Urinary bladder (tissue), 4 donors: ENCODE measurements around the gene SUN5. TPM values are rescaled to one million over a fixed set of nuclear protein-coding genes. Genes with fewer than 3 reads are reported as not detected.
"Not testable (repeated sequence)": the region's sequence is repeated elsewhere in the genome, so short reads cannot be mapped to it uniquely, and the experiment has no call there.

Experiments used
- DNase-seq: peaks from one replicate; pipeline ENCODE4 v3.0.0-alpha.2; 2015; ENCODE audit errors: extremely low spot score
- H3K27ac ChIP-seq: one replicate; pipeline ENCODE4 v1.5.1; 2013; ENCODE audit warnings: low read depth, mild to moderate bottlenecking, moderate library complexity
- H3K36me3 ChIP-seq: one replicate; pipeline ENCODE4 v1.6.1; 2013; ENCODE audit warnings: mild to moderate bottlenecking, moderate library complexity; ENCODE audit not compliant: insufficient read depth
- H3K4me1 ChIP-seq: one replicate; pipeline ENCODE4 v1.6.1; 2013; ENCODE audit warnings: mild to moderate bottlenecking, moderate library complexity; ENCODE audit not compliant: insufficient read depth
- H3K4me3 ChIP-seq: one replicate; pipeline ENCODE4 v1.5.1; 2013; ENCODE audit warnings: low read depth, low read length
- WGBS: extraction: QIAGEN DNeasy Blood & Tissue Kit; methylation state at CpG from one replicate; pipeline ENCODE4 v1.1.7; 2013; 5-methylcytosine and 5-hydroxymethylcytosine counted together
- polyA plus RNA-seq: library from polyadenylated mRNA; stranded (reverse); fragments of 200-250 nt; gene quantifications from one replicate; pipeline ENCODE4 v1.2.3, GENCODE V29; 2013
- total RNA-seq: library from RNA; depleted of rRNA; stranded (reverse); fragments of >200 nt; gene quantifications from one replicate; pipeline ENCODE4 v1.2.3, GENCODE V29; 2014
- donor health status: healthy with polysubstance abuse.
- donor health status: healthy.

Gene SUN5
- total and polyA plus RNA-seq, 2 donors, result not detected

DNA sequence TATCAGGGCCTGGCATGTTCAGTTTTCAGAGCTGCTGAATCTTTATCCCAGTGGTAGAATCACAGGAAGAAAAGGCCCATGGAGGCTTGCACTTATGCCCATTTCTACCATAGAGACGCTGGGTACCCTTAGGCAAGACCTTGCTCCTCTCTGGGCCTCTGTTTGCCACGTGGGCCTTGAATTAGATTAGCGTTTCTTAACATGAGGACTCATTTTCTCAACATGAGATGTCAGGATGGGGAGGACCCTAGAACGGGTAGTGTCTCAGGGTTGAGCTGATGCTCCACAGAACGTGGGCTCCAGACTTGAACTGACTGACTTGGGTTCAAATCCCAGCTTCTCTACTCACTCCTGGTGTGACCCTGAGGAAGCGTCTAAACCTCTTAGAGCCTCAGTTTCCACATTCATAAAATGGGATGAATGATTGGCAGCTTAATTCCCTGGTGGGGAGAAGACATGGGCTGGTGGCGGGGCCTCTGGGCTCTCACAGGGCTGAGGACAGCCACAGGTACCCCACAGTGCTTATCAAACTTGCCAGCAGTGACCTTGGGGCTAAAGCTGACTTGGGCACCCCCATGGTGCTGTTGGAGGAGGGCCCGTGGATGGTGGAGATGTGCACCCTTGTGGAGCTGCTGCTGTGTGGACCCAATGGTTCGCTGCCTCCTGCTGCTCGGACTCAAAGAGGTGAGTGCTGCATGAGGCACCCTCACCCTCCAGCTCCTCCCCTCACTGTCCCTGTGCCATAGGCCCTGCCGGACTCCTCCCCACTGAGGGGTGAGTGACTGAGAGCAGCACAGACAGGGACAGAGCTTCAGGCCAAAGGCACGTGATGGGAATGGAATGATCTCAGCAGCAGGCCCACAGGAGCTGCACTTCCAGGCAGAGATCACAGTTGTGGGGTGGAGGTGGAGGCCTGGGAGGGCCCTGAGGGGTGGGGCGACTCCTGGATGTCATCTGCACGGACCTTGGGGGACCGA is 28.2 kb downstream of the SUN5 start:
- Histone ChIP-seq H3K4me1 (no peaks in the 10 kb centered on the region), H3K36me3 (no peaks in the 10 kb centered on the region), H3K4me3 (no peak overlapping the region), H3K27ac (no peak overlapping the region)
- DNase-seq, result no peak
- 85% methylated on average over 15 of the region's 15 CpGs for WGBS

DNA sequence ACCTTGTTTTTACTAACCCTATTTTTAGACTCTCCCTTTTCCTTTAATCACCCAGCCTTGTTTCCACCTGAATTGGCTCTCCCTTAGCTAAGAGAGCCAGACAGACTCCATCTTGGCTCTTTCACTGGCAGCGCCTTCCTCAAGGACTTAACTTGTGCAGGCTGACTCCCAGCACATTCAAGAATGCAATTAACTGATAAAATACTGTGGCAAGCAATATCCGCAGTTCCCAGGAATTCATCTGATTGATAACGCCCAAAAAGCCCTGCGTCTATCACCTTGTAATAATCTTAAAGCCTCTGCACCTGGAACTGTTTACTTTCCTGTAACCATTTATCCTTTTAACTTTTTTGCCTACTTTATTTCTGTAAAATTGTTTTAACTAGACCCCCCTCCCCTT is 29.1 kb downstream of the SUN5 start:
- not testable (repeated sequence) for H3K27ac ChIP-seq, DNase-seq, H3K4me3 ChIP-seq, H3K36me3 ChIP-seq, H3K4me1 ChIP-seq
- 76% methylated on average over 4 of the region's 4 CpGs for WGBS

DNA sequence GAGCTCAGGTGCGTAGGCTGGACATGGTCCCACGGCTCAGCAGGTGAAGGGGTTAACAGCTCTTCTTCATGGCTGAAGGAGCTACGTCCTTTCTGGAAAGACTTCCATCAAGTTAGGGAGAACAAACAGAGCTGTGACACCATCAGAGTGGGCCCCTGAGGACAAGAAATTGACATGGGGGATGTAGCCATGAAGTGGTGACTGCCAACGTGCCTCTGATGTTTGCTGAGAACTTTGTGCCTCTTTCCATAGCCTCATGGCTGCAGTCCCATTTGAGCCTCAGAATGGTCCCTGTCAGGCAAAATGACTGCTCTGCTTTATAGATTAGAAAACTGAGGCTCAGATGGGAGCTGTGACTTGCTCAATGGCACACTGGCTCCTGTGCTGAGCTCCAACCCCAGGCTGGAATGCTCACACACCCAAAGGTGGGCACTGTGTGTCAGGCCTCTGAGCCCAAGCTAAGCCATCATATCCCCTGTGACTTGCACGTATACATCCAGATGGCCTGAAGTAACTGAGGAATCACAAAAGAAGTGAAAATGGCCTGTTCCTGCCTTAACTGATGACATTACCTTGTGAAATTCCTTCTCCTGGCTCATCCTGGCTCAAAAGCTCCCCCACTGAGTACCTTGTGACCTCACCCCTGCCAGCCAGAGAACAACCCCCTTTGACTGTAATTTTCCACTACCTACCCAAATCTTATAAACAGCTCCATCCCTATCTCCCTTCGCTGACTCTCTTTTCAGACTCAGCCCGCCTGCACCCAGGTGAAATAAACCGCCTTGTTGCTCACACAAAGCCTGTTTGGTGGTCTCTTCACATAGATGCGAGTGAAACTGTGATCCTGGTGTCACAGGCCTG is 29.8 kb downstream of the SUN5 start:
- H3K36me3 ChIP-seq, H3K27ac ChIP-seq, DNase-seq, H3K4me3 ChIP-seq, H3K4me1 ChIP-seq: not testable (repeated sequence)
- WGBS, result 82% methylated on average over 9 of the region's 9 CpGs

DNA sequence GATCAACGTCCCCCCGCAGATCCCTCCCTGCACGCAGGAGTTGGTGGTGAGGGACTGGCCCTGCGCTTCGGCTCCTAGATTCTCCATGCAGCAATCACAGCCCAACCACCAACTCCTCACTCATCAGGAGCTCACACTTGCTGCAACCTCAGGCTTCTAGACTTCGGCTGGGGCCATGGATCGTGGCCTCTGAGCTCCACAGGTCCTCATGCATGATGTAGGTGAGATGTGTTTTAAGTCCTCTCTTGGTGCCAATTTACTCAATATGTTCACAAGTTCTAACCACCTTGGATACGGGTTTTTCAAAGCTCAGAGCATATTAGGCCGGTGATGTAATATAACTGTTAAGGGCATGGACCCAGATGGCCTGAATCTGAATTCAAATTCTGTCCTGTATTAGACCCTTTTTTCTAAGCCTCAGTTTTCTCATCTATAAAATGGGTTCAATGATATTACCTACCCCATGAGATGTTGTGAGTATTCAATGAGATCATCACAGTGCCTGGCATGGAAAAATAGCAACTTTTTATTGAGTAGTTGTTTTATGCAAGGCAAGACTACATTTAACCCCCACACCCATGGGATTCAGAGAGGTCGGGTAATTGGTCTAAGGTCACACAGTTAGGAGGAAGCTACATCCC is 31.0 kb downstream of the SUN5 start:
- 93% methylated on average over 10 of the region's 10 CpGs for WGBS
- no peak overlapping the region for H3K4me3 ChIP-seq
- H3K4me1 ChIP-seq, result no peaks in the 10 kb centered on the region
- no peak for DNase-seq
- no peaks in the 10 kb centered on the region for H3K36me3 ChIP-seq
- H3K27ac ChIP-seq, result no peak overlapping the region

DNA sequence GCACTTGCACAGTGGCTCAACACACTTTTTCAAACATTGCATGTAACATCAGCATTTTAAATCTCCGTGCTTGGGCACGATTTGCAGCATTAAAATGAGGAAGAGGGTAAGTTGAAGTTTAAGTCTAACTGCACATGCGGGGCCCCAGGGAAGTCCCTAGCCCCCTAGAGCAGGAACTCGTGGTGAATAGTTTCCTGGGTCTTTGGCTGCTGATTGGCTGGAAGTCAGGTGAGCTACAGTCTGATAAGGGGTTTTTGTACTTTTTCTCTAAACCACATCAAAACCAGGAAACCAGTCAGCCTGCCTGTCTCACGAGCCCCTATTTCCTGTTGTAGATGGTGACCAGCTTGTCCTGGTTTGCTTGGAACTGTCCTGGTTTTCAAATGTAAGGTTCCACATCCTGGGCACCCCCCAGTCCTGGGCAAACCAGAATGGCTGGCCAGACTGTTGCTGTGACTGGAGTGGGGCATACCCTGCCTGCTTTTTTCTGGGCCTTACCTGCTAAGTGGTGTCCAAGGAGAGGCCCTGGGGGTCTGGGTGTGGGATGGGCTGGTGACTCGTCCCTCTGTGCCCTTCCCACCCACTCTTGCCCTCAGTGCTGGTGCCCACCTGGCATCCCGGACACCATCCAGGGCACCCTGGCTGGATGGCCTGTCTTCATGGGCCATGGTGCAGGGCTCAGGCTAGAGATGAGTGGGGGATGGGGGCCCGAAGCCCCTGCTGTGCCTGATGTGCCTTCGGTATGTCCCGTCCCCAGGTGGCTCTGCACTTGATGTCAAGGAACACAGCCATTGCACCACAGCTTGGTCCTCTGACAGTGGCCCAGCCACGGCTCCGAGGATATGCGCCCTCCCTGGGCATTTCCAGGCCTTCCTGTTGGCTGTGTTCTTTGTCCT is 31.8 kb downstream of the SUN5 start:
- WGBS, result 80% methylated on average over 13 of the region's 13 CpGs
- no peak for DNase-seq
- H3K36me3 ChIP-seq, result no peaks in the 10 kb centered on the region
- no peak overlapping the region for H3K27ac ChIP-seq
- H3K4me1 ChIP-seq, result no peaks in the 10 kb centered on the region
- H3K4me3 ChIP-seq, result no peak overlapping the region

DNA sequence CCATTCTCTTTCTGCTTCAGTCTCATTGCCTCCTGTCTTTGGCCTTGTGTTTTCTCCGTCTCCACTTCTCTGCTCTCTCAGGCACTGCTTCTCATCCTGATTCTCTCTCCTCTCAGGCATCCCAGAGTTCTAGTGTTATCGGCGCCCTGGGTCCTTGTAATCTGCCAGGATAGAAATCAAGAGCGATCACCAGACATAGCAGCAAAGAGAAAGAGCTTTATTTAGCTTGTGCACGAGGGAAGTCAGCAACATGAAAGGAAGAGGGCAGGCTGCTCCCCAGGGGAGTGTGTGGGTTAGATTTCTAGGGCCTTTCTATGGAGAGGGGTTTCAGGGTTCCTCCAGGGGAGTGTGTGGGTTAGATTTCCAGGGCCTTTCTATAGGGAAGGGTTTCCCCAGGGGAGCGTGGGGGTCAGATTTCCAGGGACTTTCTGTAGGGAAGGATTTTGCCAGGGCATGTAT is 32.5 kb downstream of the SUN5 start:
- Histone ChIP-seq H3K36me3 (no peaks in the 10 kb centered on the region), H3K27ac (no peak overlapping the region), H3K4me3 (no peak overlapping the region), H3K4me1 (no peaks in the 10 kb centered on the region)
- DNase-seq, result no peak
- WGBS, result 38% methylated on average over 6 of the region's 6 CpGs

DNA sequence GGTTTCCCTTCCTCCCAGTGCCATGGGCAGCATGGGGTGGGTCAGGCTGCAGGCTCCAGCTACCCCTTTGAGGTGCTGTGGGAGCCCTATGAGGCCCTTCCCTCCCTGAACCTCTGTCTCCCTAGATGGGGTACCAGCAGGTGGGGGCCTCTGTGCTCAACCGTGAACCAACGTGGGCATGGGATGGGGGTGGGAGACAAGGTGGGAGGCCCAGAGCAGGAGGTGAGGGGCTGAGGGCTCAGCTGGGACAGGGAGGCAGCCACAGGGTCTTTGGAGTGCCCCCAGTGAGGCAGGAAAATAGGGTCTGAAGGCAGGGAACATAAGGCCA is 33.3 kb downstream of the SUN5 start:
- 99% methylated on average over 2 of the region's 2 CpGs for WGBS
- H3K4me3 ChIP-seq, result no peak overlapping the region
- H3K4me1 ChIP-seq, result no peaks in the 10 kb centered on the region
- no peak for DNase-seq
- no peak overlapping the region for H3K27ac ChIP-seq
- H3K36me3 ChIP-seq, result no peaks in the 10 kb centered on the region

DNA sequence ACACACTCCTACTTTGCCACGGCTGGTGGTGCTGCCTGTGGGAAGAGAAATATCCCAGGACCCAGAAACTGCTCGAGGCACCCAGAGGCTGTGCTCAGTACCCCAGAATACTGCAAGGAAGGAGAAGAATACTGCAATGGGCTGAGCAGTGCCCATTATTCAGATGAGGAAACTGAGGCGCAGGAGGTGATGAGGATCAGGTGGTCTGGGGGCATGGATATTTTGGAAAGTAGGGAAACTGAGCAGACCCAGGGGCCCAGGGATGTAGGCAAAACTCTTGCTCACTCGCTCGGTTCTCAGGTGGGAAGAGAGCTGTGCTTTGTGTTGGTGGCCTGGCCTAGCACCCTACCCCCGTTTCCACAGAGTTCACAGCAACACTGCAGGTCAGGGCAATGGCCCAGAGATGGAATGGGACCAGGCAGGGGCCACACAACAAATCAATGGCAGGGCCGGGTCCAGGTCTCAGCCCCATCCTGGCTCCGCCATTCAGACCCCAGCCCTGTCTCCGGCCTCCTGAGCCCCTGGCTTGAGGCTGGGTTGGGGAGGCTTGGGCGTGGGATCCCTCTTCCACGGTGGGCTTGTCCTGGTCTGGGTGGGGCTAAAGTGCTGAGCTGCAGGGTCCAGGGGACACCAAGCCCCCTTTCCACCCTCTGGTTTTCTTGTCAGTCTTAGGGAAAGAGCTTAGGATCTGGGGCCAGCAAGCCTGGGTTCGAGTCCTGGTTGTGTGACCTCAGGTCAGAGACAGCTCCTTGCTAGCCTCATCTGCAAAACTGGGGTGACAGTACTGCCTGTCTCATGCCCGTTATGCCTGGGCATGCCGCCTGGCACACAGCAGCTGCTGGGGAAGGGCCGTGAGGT is 33.9 kb downstream of the SUN5 start:
- Histone ChIP-seq H3K36me3 (no peaks in the 10 kb centered on the region), H3K4me3 (no peak overlapping the region), H3K4me1 (no peaks in the 10 kb centered on the region), H3K27ac (no peak overlapping the region)
- DNase-seq, result no peak
- WGBS, result 96% methylated on average over 15 of the region's 15 CpGs

DNA sequence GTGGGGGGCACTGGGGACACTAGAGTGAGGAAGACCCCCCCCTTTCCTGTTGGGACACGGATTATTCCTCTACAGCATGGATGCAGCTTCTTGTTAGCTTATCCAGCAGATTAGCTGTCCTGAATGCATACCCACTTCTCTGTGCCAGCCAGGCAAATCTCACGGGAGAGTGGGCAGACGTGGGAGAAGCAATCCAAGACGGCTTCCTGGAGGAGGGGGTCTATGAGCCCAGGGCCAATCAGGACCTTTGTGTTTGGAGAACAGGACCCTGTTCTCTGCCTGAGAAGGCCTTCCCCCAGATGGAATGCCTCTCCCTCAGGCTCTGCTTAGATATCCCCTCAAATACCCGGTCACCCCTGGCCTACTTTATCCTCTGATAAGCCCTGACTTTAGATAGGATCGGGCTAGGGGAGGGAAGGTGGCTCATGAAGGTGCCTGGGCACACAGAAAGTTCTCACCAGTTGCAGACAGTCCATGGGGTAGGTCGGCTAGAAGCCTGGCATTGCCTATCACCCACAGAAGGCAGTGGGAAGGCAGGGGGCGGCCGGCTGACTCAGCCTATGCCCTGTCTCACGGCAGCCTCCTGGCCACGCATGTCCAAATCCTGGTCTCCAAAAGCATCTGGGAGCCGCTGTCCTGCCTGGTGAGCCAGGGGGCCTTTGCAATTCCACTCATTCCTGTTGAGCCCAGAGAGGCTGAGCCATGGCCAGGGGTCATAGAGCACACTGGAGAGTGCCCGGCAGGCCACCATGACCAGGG is 34.7 kb downstream of the SUN5 start:
- WGBS, result 84% methylated on average over 13 of the region's 13 CpGs
- Histone ChIP-seq H3K27ac (no peak overlapping the region), H3K4me1 (no peaks in the 10 kb centered on the region), H3K4me3 (no peak overlapping the region), H3K36me3 (no peaks in the 10 kb centered on the region)
- DNase-seq, result no peak

DNA sequence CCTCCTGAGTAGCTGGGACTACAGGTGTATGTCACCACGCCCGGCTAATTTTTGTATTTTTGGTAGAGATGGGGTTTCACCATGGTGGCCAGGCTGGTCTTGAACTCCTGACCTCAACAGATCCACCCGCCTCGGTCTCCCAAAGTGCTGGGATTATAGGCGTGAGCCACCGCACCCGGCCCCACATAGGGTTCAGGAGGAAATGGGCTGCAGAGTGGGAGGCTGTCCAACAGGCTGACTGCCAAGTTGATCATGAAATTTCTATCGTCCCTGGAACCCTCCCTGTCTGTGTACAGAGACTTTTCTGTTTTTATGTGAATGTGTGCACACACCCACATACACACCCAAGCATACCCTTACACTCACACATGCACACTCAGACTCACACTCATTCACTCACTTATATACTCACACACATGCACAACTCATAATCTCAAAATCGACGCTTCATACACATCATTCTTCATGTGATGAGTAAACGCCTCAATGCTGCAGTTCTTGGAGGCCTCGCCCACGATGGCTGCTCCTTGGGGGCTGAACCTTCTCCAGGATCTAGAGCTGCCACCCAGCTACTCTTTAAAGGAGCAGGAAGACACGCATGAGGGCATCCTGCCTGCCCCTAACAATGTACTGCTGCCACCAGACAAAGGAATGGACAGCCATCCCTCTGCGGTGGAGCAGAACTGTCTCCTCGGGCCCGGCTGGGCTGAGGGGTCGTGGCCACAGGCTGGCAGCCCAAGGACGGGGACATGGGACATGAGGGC is 35.6 kb downstream of the SUN5 start:
- no peak for DNase-seq
- no peaks in the 10 kb centered on the region for H3K4me1 ChIP-seq
- H3K27ac ChIP-seq, result no peak overlapping the region
- H3K4me3 ChIP-seq, result no peak overlapping the region
- 59% methylated on average over 19 of the region's 19 CpGs for WGBS
- no peaks in the 10 kb centered on the region for H3K36me3 ChIP-seq

DNA sequence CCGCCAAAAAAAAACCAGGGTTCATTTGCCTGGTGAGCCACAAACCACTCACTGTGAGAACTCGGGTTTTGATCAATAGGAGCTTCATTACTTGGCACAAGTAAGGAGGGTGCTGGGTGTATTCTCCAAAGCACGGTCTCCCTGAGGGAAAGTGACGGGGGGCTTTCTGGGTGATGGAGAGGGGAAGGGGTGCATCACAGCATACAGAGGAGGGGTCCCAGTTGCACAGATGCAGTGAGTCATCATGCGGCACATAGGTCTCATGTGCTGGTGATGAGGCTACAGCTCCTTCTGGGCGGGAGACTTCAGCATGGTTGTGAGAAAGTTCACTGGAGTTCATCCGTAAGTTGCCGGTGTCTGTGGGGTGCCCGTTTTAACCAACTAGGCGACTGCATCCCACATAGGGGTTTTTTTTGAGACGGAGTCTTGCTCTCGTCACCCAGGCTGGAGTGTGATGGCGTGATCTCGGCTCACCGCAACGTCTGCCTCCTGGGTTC is 36.2 kb downstream of the SUN5 start:
- Histone ChIP-seq H3K36me3 (no peaks in the 10 kb centered on the region), H3K27ac (no peak overlapping the region), H3K4me1 (no peaks in the 10 kb centered on the region), H3K4me3 (no peak overlapping the region)
- DNase-seq, result no peak
- WGBS, result 88% methylated on average over 16 of the region's 16 CpGs
